ENCODE measurements around the gene NRSN2.
A peak's percentile ranks its signal among the peaks of the same experiment; 100 is the strongest.

GRCh38 chr20:327186-328026 is 19.5 kb upstream of the NRSN2 start:
- TF ChIP-seq POLR2A (IDR thresholded peaks at IDR 0.05; ENCODE audit: low read depth, low read length) (no peak), CHD1 (IDR thresholded peaks at IDR 0.05; ENCODE audit: low read depth, low read length) (no peak), RAD21 (IDR thresholded peaks at IDR 0.05; ENCODE audit: low read length) (no peak; the same call in 1 of the 2 replicates), CTCF (conservative IDR thresholded peaks at IDR 0.05; ENCODE audit: low read depth, low read length) (no peak), ELK1 (IDR thresholded peaks at IDR 0.05; ENCODE audit: borderline replicate concordance, low read depth, low read length) (no peak), RFX5 (IDR thresholded peaks at IDR 0.05; ENCODE audit: low read depth, low read length) (peak; percentile 51; the same call in 1 of the 2 replicates), SMC3 (IDR thresholded peaks at IDR 0.05; ENCODE audit: low read depth, low read length) (no peak), MXI1 (IDR thresholded peaks at IDR 0.05; ENCODE audit: borderline replicate concordance, low read depth, low read length) (peak; percentile 67; the same call in 1 of the 2 replicates)

Measured in IMR-90 (cell line).